Retinal pigment epithelial cell (primary cell): Measurements from ENCODE around the gene USP20.

Source experiments
- DNase-seq: peaks from one replicate; pipeline ENCODE4 v3.0.0-alpha.2; 2010; ENCODE audit warnings: low read depth
- H3K4me3 ChIP-seq: 2 replicates; pipeline ENCODE4 v1.5.1; 2011; ENCODE audit warnings: mild to moderate bottlenecking, low read length, control low read depth, moderate library complexity
- TF ChIP-seq, protein P1 (sequence below): conservative IDR thresholded peaks from 2 replicates; pipeline ENCODE4 v1.5.1; 2011; ENCODE audit warnings: low read depth, low read length, control low read depth, inconsistent platforms

The USP20 gene

DNA sequence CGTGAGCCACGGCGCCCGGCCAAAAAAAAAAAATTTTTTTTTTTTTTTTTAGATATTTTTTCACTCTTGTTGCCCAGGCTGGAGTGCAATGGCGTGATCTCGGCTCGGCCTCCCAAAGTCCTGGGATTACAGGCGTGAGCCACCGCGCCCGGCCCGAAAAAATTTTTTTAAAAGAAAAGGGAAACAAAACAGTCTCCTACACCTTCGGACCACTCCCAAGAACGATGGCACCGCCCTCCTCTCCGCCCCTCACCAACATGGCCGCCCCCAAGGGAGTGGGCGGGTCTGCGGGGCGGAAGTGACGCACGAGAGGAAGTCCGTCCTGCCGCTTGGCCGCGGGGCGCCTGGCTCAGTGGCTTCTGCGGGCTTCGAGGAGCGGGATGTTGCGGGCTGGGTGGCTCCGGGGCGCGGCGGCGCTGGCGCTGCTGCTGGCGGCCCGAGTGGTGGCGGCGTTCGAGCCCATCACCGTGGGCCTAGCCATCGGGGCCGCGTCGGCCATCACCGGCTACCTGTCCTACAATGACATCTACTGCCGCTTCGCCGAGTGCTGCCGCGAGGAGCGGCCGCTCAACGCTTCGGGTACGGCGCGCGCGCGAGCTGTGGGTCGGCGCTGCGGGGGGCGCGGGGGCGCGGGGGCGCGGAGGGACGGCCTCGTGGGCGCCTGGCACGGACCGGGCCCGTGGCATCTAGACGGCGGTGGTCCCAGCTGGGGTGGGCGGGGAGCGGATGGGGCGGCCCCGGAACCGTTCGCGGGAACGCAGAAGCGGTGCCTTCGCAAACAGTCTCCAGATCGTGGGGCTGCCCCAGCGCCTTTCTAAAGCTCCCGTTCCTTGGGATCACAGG is 32.2 kb upstream of the USP20 start, which contains the start of gene TOR1B:
Gene TOR1B (plus strand): TSS at position 352 of the 843 bp plus-strand sequence. CDS start 29 bp downstream, at position 381.
- H3K4me3 ChIP-seq: peak within 1 kb of the TSS; percentile 72
- DNase-seq: peak; percentile 68
- TF ChIP-seq, protein P1, sequence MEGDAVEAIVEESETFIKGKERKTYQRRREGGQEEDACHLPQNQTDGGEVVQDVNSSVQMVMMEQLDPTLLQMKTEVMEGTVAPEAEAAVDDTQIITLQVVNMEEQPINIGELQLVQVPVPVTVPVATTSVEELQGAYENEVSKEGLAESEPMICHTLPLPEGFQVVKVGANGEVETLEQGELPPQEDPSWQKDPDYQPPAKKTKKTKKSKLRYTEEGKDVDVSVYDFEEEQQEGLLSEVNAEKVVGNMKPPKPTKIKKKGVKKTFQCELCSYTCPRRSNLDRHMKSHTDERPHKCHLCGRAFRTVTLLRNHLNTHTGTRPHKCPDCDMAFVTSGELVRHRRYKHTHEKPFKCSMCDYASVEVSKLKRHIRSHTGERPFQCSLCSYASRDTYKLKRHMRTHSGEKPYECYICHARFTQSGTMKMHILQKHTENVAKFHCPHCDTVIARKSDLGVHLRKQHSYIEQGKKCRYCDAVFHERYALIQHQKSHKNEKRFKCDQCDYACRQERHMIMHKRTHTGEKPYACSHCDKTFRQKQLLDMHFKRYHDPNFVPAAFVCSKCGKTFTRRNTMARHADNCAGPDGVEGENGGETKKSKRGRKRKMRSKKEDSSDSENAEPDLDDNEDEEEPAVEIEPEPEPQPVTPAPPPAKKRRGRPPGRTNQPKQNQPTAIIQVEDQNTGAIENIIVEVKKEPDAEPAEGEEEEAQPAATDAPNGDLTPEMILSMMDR: no peak

DNA sequence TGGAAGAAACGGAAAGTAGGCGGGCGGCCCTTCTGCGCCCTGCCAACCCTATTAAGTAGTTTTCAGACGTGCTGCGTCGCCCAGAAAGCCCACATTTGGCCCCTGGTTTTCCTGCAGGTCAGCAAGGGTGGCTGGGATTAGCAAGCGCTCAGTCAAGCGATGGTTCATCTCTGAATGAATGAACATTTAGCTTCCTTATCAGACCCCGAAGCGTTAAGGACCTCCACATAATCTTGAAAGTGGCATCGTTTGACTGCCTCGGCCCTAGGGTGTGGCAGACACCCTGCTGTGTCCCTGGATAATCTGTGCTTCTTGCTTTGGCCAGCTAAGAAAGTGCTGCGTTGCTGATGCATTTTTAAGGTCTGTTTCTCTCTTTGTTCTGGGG is 31.6 kb upstream of the USP20 start:
- H3K4me3 ChIP-seq: peak overlapping the region; percentile 72
- TF ChIP-seq, protein P1: no peak
- DNase-seq: no peak

DNA sequence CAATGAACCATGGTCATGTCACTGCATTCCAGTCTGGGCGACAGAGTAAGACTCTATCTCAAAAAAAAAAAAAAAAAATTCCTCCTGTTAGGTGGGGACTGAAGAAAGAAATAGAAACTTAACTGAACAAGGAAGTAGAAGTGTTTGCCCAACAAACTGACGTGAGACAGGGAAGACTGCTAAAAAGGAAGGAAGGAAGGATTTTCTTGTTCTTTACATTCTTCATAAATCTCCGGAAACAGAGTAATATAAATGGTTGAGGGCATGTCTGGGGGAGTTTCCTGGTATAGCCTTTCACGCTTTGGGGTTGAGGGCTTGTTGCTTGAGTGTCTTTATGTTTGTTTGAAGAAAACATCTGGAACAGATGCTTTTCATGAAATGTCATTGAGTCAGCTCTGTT is 29.2 kb upstream of the USP20 start:
- H3K4me3 ChIP-seq: no peak overlapping the region
- TF ChIP-seq, protein P1: no peak
- DNase-seq: no peak

DNA sequence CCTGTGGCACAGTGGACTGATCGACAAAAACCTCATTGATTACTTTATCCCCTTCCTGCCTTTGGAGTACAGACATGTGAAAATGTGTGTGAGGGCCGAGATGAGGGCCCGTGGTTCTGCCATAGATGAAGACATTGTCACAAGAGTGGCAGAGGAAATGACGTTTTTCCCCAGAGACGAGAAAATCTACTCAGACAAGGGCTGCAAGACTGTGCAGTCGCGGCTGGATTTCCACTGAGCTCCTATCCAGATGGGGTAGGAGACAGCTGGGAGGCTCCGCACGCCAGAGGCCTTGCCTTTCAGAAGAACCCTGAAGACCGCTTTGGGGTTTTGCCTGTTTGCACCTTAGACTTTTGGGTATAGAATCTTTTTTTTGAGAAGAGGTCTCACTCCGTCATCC is 25.9 kb upstream of the USP20 start:
- TF ChIP-seq, protein P1: no peak
- H3K4me3 ChIP-seq: no peak overlapping the region
- no peak for DNase-seq

DNA sequence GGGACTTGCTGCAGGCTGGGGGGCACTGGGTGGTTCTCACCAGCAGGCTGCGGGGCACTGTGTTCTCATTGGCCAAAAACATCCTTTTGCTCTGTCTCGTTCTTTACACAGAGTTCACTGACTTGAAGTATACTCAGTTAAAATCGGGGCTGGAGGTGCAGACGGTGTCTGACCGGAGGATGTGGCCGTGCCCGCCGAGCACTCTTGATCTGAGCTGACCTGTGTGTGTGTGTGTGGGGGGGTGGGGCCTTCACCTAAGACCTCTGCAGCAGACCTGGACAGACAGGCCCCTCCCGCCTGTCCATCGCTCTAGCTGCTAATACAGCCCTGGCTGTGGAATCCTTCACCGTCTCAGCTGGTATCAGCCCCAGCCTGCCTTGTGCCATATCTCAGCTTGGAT is 25.1 kb upstream of the USP20 start:
- TF ChIP-seq, protein P1: no peak
- no peak for DNase-seq
- no peak overlapping the region for H3K4me3 ChIP-seq

DNA sequence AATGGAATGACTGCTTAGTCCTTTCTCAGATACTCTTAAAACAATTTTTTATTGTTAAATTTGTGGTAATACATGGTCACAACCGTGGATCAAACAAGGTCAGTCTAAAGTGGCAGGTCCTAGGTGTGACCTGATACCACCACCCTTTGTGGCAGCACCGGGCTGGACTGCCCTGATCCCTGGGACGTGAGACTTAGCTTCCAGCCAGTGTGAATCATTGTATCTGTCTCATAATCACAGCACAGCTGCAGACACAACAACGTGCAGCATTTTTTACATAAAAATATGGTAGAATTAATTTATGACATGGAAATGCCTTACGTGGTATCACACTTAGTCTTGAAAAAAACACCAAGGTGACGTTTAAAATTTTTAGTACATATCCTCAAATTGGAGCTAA is 24.5 kb upstream of the USP20 start:
- TF ChIP-seq, protein P1: no peak
- DNase-seq: no peak
- no peak overlapping the region for H3K4me3 ChIP-seq

DNA sequence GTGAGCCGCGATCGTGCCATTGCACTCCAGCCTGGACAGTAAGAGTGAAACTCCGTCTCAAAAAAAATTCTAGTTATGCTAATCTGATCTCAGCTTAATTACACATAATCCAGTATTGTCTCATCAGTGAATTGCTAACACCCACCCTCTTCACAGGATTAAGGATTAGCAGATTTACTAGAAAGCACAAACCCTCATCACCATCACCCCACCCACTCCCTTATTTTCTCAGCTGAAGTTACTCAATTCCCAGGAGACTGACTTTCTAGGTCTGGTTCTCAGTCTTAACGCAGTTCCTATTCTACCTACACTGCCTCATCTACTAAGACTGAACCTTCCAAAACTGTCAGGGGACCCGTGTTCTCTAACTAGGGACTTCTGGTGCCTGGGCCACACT is 23.3 kb upstream of the USP20 start:
- no peak for DNase-seq
- TF ChIP-seq, protein P1: no peak
- no peak overlapping the region for H3K4me3 ChIP-seq
